Osteoblast (primary cell): ENCODE measurements around the gene RIPK3. TPM values are rescaled to one million over a fixed set of nuclear protein-coding genes. Genes with fewer than 3 reads are reported as not detected.

Source experiments
- DNase-seq: peaks from one replicate; pipeline ENCODE4 v3.0.0; 2011; ENCODE audit warnings: low spot score, mixed read lengths; ENCODE audit not compliant: insufficient read length; ENCODE audit errors: missing footprints
- H2AFZ ChIP-seq: 2 replicates; pipeline ENCODE4 v1.6.0; 2011; ENCODE audit warnings: mild to moderate bottlenecking, low read length
- H3K27ac ChIP-seq: 2 replicates; pipeline ENCODE4 v1.5.1; 2011; ENCODE audit warnings: mild to moderate bottlenecking, low read depth, low read length, moderate library complexity
- H3K27me3 ChIP-seq: 2 replicates; pipeline ENCODE4 v1.6.0; 2012; ENCODE audit warnings: mild to moderate bottlenecking, control low read depth, inconsistent platforms, low read length, moderate library complexity; ENCODE audit not compliant: insufficient read depth
- H3K36me3 ChIP-seq: 2 replicates; pipeline ENCODE4 v1.5.1; 2011; ENCODE audit warnings: mild to moderate bottlenecking, low read length, control low read depth, moderate library complexity; ENCODE audit not compliant: insufficient read depth
- H3K4me1 ChIP-seq: 2 replicates; pipeline ENCODE4 v1.5.1; 2011; ENCODE audit warnings: mild to moderate bottlenecking, low read length, control low read depth, moderate library complexity; ENCODE audit not compliant: insufficient read depth
- H3K4me2 ChIP-seq: 2 replicates; pipeline ENCODE4 v1.6.0; 2011; ENCODE audit warnings: mild to moderate bottlenecking, low read length; ENCODE audit not compliant: insufficient read depth
- H3K4me3 ChIP-seq: fragments of 200-600 bp; sonication (generic); 3 replicates; pipeline ENCODE4 v1.5.1; 2012; ENCODE audit warnings: mild to moderate bottlenecking, low read length, inconsistent platforms; ENCODE audit not compliant: insufficient read depth
- H3K79me2 ChIP-seq: 2 replicates; pipeline ENCODE4 v1.6.0; 2012; ENCODE audit warnings: mild to moderate bottlenecking, low read length, control low read depth, inconsistent platforms; ENCODE audit not compliant: insufficient read depth
- H3K9me3 ChIP-seq: 2 replicates; pipeline ENCODE4 v1.5.1; 2011; ENCODE audit warnings: low read depth, low read length, control low read depth
- H4K20me1 ChIP-seq: 2 replicates; pipeline ENCODE4 v1.6.0; 2012; ENCODE audit warnings: mild to moderate bottlenecking, low read length, control low read depth; ENCODE audit not compliant: insufficient read depth
- CTCF ChIP-seq: IDR thresholded peaks from 2 replicates; pipeline ENCODE4 v1.5.1; 2011; ENCODE audit warnings: mild to moderate bottlenecking, low read depth, low read length, moderate library complexity; ENCODE audit errors: extremely low read depth
- total RNA-seq: library from RNA; depleted of rRNA; stranded (reverse); fragments of >200 nt; gene quantifications from 2 replicates; pipeline ENCODE4 v1.2.3, GENCODE V29; 2012

Gene RIPK3
- total RNA-seq, 1 donor, result 11.9 TPM

GRCh38 chr14:24353559-24354481 is 14.0 kb upstream of the RIPK3 start:
- H3K4me1 ChIP-seq, result peaks cover 30% of the 10 kb centered on the region
- no peak overlapping the region for H3K27ac ChIP-seq
- no peaks in the 10 kb centered on the region for H3K27me3 ChIP-seq
- H3K36me3 ChIP-seq, result no peaks in the 10 kb centered on the region
- H2AFZ ChIP-seq, result no peak overlapping the region
- DNase-seq, result peak; percentile 32
- TF ChIP-seq CTCF, result no peak
- H3K79me2 ChIP-seq, result no peaks in the 10 kb centered on the region
- H3K9me3 ChIP-seq, result no peaks in the 10 kb centered on the region
- no peaks in the 10 kb centered on the region for H4K20me1 ChIP-seq
- H3K4me3 ChIP-seq, result no peak overlapping the region
- H3K4me2 ChIP-seq, result no peak overlapping the region

- H3K4me2 ChIP-seq, result peak overlapping the region; percentile 34
- peak; percentile 76 for DNase-seq
- H3K4me3 ChIP-seq, result no peak overlapping the region
- H2AFZ ChIP-seq, result peak overlapping the region; percentile 71
- TF ChIP-seq CTCF, result peak; percentile 6
- no peaks in the 10 kb centered on the region for H3K79me2 ChIP-seq
- H3K9me3 ChIP-seq, result no peaks in the 10 kb centered on the region
- H3K27me3 ChIP-seq, result no peaks in the 10 kb centered on the region
- no peaks in the 10 kb centered on the region for H3K36me3 ChIP-seq
- H3K4me1 ChIP-seq, result peaks cover 30% of the 10 kb centered on the region
- no peaks in the 10 kb centered on the region for H4K20me1 ChIP-seq
- peak overlapping the region; percentile 17 for H3K27ac ChIP-seq
Observed at GRCh38 chr14:24351517-24351916, 11.7 kb upstream of the RIPK3 start.

- H3K4me3 ChIP-seq, result no peak overlapping the region
- no peaks in the 10 kb centered on the region for H3K27me3 ChIP-seq
- H4K20me1 ChIP-seq, result no peaks in the 10 kb centered on the region
- no peaks in the 10 kb centered on the region for H3K9me3 ChIP-seq
- no peak for DNase-seq
- no peak overlapping the region for H3K4me2 ChIP-seq
- TF ChIP-seq CTCF, result no peak
- H2AFZ ChIP-seq, result no peak overlapping the region
- H3K36me3 ChIP-seq, result no peaks in the 10 kb centered on the region
- H3K27ac ChIP-seq, result no peak overlapping the region
- H3K4me1 ChIP-seq, result peaks cover 30% of the 10 kb centered on the region
- H3K79me2 ChIP-seq, result no peaks in the 10 kb centered on the region
Observed at GRCh38 chr14:24349742-24350141, 10.0 kb upstream of the RIPK3 start.

- Histone ChIP-seq H2AFZ (no peak overlapping the region), H3K4me3 (no peak overlapping the region), H4K20me1 (no peaks in the 10 kb centered on the region), H3K79me2 (no peaks in the 10 kb centered on the region), H3K4me2 (no peak overlapping the region), H3K9me3 (no peaks in the 10 kb centered on the region), H3K36me3 (no peaks in the 10 kb centered on the region), H3K27me3 (no peaks in the 10 kb centered on the region), H3K27ac (no peak overlapping the region), H3K4me1 (peaks cover 25% of the 10 kb centered on the region)
- no peak for TF ChIP-seq CTCF
- DNase-seq, result no peak
Observed at GRCh38 chr14:24348186-24348585, 8.4 kb upstream of the RIPK3 start.
